OCI-LY7 (cell line): Measurements from ENCODE around the gene EIF4E1B. TPM values are rescaled to one million over a fixed set of nuclear protein-coding genes. Genes with fewer than 3 reads are reported as not detected.

Experiments used
- BruUV-seq: library from RNA; stranded (reverse); fragments of 400-500 nt; replicated peaks from 2 replicates; lab custom pipeline; 2021; lab: Mats Ljungman, UMichigan
- CTCF ChIA-PET: fragments of 300-600 bp; sonication (Branson Sonifier 250); formaldehyde crosslinking; loops from one replicate; lab custom pipeline; 2022; ENCODE audit warnings: antibody characterized with exemption; ENCODE audit not compliant: unreplicated experiment; lab: Charles Lee
- POLR2A ChIA-PET: fragments of 300-600 bp; sonication (Branson Sonifier 250); formaldehyde crosslinking; loops from one replicate; lab custom pipeline; 2022; ENCODE audit warnings: antibody characterized with exemption; lab: Charles Lee
- DNase-seq: peaks from one replicate; pipeline ENCODE4 v3.0.0-alpha.2; 2015; ENCODE audit warnings: low spot score
- H2AFZ ChIP-seq: fragments of 200-600 bp; sonication (generic), shearing (Covaris generic); 2 replicates; pipeline ENCODE4 v1.6.1; 2014; ENCODE audit warnings: mild to moderate bottlenecking, antibody characterized with exemption, low read length, moderate library complexity
- H3K27ac ChIP-seq: fragments of 200-600 bp; sonication (generic); 2 replicates; pipeline ENCODE4 v1.5.1; 2014; ENCODE audit warnings: mixed run types, low read depth, mild to moderate bottlenecking, moderate library complexity, low read length, inconsistent platforms; ENCODE audit not compliant: poor library complexity, severe bottlenecking
- H3K36me3 ChIP-seq: fragments of 200-600 bp; sonication (generic); 2 replicates; pipeline ENCODE4 v1.6.1; 2014; ENCODE audit warnings: mild to moderate bottlenecking, antibody characterized with exemption, low read length, moderate library complexity, mixed read lengths; ENCODE audit not compliant: insufficient read depth
- H3K4me1 ChIP-seq: fragments of 200-600 bp; sonication (generic); 2 replicates; pipeline ENCODE4 v1.5.1; 2014; ENCODE audit warnings: mild to moderate bottlenecking, low read length; ENCODE audit not compliant: insufficient read depth, poor library complexity, severe bottlenecking
- H3K4me2 ChIP-seq: fragments of 200-600 bp; sonication (generic); 2 replicates; pipeline ENCODE4 v1.6.1; 2014; ENCODE audit warnings: mild to moderate bottlenecking, low read length
- H3K4me3 ChIP-seq: fragments of 200-600 bp; sonication (generic); 2 replicates; pipeline ENCODE4 v1.5.1; 2014; ENCODE audit warnings: mild to moderate bottlenecking, low read depth, low read length; ENCODE audit not compliant: poor library complexity, severe bottlenecking
- H3K79me2 ChIP-seq: fragments of 200-600 bp; sonication (generic); 2 replicates; pipeline ENCODE4 v1.6.1; 2016; ENCODE audit warnings: low read depth, mild to moderate bottlenecking, low read length, moderate library complexity, mixed read lengths; ENCODE audit not compliant: insufficient read depth
- H3K9me2 ChIP-seq: fragments of 200-600 bp; sonication (generic); 2 replicates; pipeline ENCODE4 v1.6.1; 2016; ENCODE audit warnings: mild to moderate bottlenecking, low read length, mixed read lengths; ENCODE audit not compliant: insufficient read depth
- H3K9me3 ChIP-seq: fragments of 200-600 bp; sonication (generic); 2 replicates; pipeline ENCODE4 v1.6.1; 2014; ENCODE audit warnings: mild to moderate bottlenecking, mixed run types, low read length, mixed read lengths
- H4K20me1 ChIP-seq: fragments of 200-600 bp; sonication (generic); 2 replicates; pipeline ENCODE4 v1.6.1; 2014; ENCODE audit warnings: mild to moderate bottlenecking, antibody characterized with exemption, low read length, moderate library complexity, mixed read lengths; ENCODE audit not compliant: insufficient read depth
- EZH2phosphoT487 ChIP-seq: fragments of 200-600 bp; sonication (generic); IDR thresholded peaks from 2 replicates; pipeline ENCODE4 v1.6.1; 2018; ENCODE audit warnings: low read depth, borderline replicate concordance, mild to moderate bottlenecking, mixed run types, antibody characterized with exemption, low read length, moderate library complexity, mixed read lengths
- intact Hi-C: fragments of 100-400 bp; cut with micrococcal nuclease; formaldehyde crosslinking; loops from one replicate; pipeline ENCODE4 v1.10.0; 2022; ENCODE audit not compliant: unreplicated experiment
- total RNA-seq, 2 experiments: library from RNA; depleted of rRNA in 1 of 2; stranded (reverse); fragments of >200 nt in 1 of 2; shearing (Covaris generic) in 1 of 2; gene quantifications; 2 replicates each; pipeline ENCODE4 v1.2.3, GENCODE V29; 2014 to 2022
- TF ChIP-seq, protein P1 (sequence below): fragments of 200-600 bp; sonication (generic); conservative IDR thresholded peaks from 2 replicates; pipeline ENCODE4 v1.5.1; 2014; ENCODE audit warnings: mild to moderate bottlenecking, antibody characterized with exemption, low read length, moderate library complexity, mixed read lengths

The EIF4E1B gene
- total RNA-seq, 2 experiments from 2014 or later, result 0.16 to 2.4 TPM

DNA sequence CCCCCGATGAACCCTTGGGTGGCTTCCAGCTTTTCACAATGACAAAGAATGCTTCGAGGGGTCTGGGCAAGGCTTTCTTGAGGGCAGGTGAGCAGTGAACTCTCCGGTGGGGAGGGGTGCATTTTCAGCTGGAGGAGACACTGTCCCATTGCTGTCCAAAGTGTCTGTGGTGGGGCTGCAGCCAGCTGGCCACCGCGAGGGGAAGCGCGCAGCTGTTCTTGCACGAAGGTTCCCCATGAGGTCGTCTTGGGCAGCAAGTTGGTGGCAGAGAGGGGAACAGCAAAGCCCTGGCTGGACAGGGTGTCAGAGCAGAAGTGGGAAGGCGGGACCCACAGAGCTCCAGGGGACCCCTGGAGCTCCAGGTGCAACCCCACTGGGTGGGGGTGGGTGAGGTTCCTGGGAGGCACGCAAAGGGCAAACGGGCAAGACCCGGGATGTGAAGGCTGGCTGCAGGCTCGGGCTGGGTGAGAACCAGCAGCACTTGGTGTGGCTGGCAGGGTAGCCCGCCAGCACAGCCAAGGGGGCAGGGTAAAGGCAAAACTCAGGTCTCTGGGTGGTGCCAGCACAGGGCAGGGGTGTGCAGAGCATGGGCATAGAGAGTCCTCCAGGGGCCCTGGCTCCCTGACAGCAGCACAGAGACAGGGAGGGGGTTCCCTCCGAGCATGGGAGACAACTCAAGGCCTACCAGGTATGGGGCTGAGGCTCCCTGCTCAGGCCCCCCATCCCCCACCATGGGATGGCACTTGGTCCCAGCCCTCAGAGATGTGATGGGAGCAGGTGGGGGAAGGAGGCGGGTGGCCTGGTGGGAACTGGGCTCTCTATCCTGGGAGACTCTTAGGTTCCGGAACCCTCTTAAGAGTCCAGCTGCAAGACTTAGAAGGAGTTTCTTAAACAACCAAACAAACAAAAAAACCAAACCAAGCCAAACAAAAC, 43.4 kb downstream of the EIF4E1B start:
- POLR2A ChIA-PET, result no interaction called here
- Histone ChIP-seq H3K4me2 (no peak overlapping the region), H3K4me1 (no peaks in the 10 kb centered on the region), H4K20me1 (no peaks in the 10 kb centered on the region), H3K36me3 (no peaks in the 10 kb centered on the region), H2AFZ (no peak overlapping the region), H3K9me2 (no peaks in the 10 kb centered on the region), H3K27ac (no peak overlapping the region), H3K79me2 (no peaks in the 10 kb centered on the region), H3K4me3 (no peak overlapping the region), H3K9me3 (no peaks in the 10 kb centered on the region)
- TF ChIP-seq, protein P1, sequence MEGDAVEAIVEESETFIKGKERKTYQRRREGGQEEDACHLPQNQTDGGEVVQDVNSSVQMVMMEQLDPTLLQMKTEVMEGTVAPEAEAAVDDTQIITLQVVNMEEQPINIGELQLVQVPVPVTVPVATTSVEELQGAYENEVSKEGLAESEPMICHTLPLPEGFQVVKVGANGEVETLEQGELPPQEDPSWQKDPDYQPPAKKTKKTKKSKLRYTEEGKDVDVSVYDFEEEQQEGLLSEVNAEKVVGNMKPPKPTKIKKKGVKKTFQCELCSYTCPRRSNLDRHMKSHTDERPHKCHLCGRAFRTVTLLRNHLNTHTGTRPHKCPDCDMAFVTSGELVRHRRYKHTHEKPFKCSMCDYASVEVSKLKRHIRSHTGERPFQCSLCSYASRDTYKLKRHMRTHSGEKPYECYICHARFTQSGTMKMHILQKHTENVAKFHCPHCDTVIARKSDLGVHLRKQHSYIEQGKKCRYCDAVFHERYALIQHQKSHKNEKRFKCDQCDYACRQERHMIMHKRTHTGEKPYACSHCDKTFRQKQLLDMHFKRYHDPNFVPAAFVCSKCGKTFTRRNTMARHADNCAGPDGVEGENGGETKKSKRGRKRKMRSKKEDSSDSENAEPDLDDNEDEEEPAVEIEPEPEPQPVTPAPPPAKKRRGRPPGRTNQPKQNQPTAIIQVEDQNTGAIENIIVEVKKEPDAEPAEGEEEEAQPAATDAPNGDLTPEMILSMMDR, result no peak
- TF ChIP-seq EZH2phosphoT487, result no peak
- CTCF ChIA-PET, result no interaction called here
- DNase-seq, result no peak
- intact Hi-C loops, result no loop called here
- BruUV-seq, result no TSS peak

DNA sequence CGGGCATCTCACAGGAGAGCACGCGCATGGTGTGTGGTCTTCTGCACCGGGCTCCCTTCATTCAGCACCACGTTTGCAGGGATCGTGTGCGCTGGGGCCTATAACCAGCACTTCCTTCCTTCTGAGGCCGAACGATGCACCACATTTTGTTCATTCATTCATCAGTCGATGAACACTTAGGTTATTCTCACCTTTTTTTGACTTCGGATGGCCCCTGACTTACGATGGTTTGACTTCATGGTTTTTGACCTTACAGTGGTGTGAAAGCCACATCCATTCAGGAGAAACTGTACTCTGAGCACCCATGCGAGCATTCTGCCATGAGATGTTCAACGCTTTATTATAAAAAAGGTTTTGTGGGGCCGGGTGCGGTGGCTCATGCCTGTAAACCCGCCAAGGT, 44.3 kb downstream of the EIF4E1B start:
- no peaks in the 10 kb centered on the region for H3K36me3 ChIP-seq
- no peaks in the 10 kb centered on the region for H3K4me1 ChIP-seq
- ChIA-PET CTCF (no interaction called here), POLR2A (no interaction called here)
- no peak overlapping the region for H2AFZ ChIP-seq
- intact Hi-C loops, result no loop called here
- no peak overlapping the region for H3K4me3 ChIP-seq
- H3K79me2 ChIP-seq, result no peaks in the 10 kb centered on the region
- H4K20me1 ChIP-seq, result no peaks in the 10 kb centered on the region
- TF ChIP-seq, protein P1, result no peak
- no peak for TF ChIP-seq EZH2phosphoT487
- H3K27ac ChIP-seq, result no peak overlapping the region
- DNase-seq, result no peak
- no peaks in the 10 kb centered on the region for H3K9me3 ChIP-seq
- H3K9me2 ChIP-seq, result no peaks in the 10 kb centered on the region
- no peak overlapping the region for H3K4me2 ChIP-seq
- BruUV-seq, result no TSS peak
